Measurements from ENCODE around the gene MKNK1. TPM values are rescaled to one million over a fixed set of nuclear protein-coding genes. Genes with fewer than 3 reads are reported as not detected.

Gene MKNK1
- total RNA-seq, 1 donor from 2014 or later = 77.6 TPM

GRCh38 chr1:46543761-46544560 is 60.1 kb downstream of the MKNK1 start:
- Histone ChIP-seq H3K9me3 (no peaks in the 10 kb centered on the region), H3K4me3 (no peak overlapping the region), H3K36me3 (no peaks in the 10 kb centered on the region), H3K27me3 (ENCODE audit: low read depth) (peaks cover 42% of the 10 kb centered on the region), H3K27ac (no peak overlapping the region), H3K4me1 (no peaks in the 10 kb centered on the region)
- intact Hi-C loops (cut with DNase I) = no loop called here
- TF ChIP-seq CTCF (IDR thresholded peaks at IDR 0.05) = no peak
- no peak for DNase-seq
- no peak for ATAC-seq

- intact Hi-C loops (cut with DNase I) = no loop called here
- TF ChIP-seq CTCF (IDR thresholded peaks at IDR 0.05) = no peak
- H3K27me3 ChIP-seq (ENCODE audit: low read depth) = peaks cover 47% of the 10 kb centered on the region
- no peak overlapping the region for H3K4me3 ChIP-seq
- ATAC-seq = no peak
- no peak overlapping the region for H3K27ac ChIP-seq
- no peaks in the 10 kb centered on the region for H3K36me3 ChIP-seq
- no peaks in the 10 kb centered on the region for H3K4me1 ChIP-seq
- no peak for DNase-seq
- H3K9me3 ChIP-seq = no peaks in the 10 kb centered on the region
These were observed 60.7 kb downstream of the MKNK1 start for GRCh38 chr1:46543382-46543760.

GRCh38 chr1:46539972-46540371 is 64.1 kb downstream of the MKNK1 start:
- intact Hi-C loops (cut with DNase I) = no loop called here
- H3K4me3 ChIP-seq = no peak overlapping the region
- DNase-seq (no peak), ATAC-seq (no peak)
- peaks cover 45% of the 10 kb centered on the region for H3K27me3 ChIP-seq (ENCODE audit: low read depth)
- TF ChIP-seq CTCF (IDR thresholded peaks at IDR 0.05) = no peak
- H3K27ac ChIP-seq = no peak overlapping the region
- H3K36me3 ChIP-seq = no peaks in the 10 kb centered on the region
- H3K4me1 ChIP-seq = no peaks in the 10 kb centered on the region
- H3K9me3 ChIP-seq = no peaks in the 10 kb centered on the region

- no peaks in the 10 kb centered on the region for H3K9me3 ChIP-seq
- intact Hi-C loops (cut with DNase I) = no loop called here
These were observed 65.9 kb downstream of the MKNK1 start for GRCh38 chr1:46538147-46538546.

GRCh38 chr1:46537651-46538050 is 66.4 kb downstream of the MKNK1 start:
- Histone ChIP-seq H3K27me3 (ENCODE audit: low read depth) (peaks cover 31% of the 10 kb centered on the region), H3K36me3 (no peaks in the 10 kb centered on the region), H3K4me3 (no peak overlapping the region), H3K9me3 (no peaks in the 10 kb centered on the region), H3K4me1 (peaks cover 4% of the 10 kb centered on the region), H3K27ac (no peak overlapping the region)
- no peak for ATAC-seq
- TF ChIP-seq CTCF (IDR thresholded peaks at IDR 0.05) = no peak
- no peak for DNase-seq
- intact Hi-C loops (cut with DNase I) = no loop called here

More at GRCh38 chr1:46538147-46538546, 65.9 kb downstream of the MKNK1 start:
- DNase-seq (no peak), ATAC-seq (no peak)
- Histone ChIP-seq H3K27ac (no peak overlapping the region), H3K4me1 (peaks cover 4% of the 10 kb centered on the region), H3K27me3 (ENCODE audit: low read depth) (peaks cover 31% of the 10 kb centered on the region), H3K36me3 (no peaks in the 10 kb centered on the region), H3K4me3 (no peak overlapping the region)
- no peak for TF ChIP-seq CTCF (IDR thresholded peaks at IDR 0.05)
